Calu3 (cell line): ENCODE results near the gene SLC30A2. TPM values are rescaled to one million over a fixed set of nuclear protein-coding genes. Genes with fewer than 3 reads are reported as not detected.

Experiments used
- BruUV-seq: library from RNA; stranded (reverse); fragments of 400-500 nt; replicated peaks from 2 replicates; lab custom pipeline; 2021; lab: Mats Ljungman, UMichigan
- CTCF ChIA-PET: fragments of 300-600 bp; sonication (Branson Sonifier 250); formaldehyde crosslinking; loops from one replicate; lab custom pipeline; 2022; ENCODE audit warnings: antibody characterized with exemption; lab: Charles Lee
- DNase-seq: peaks from one replicate; pipeline ENCODE4 v3.0.0; 2022
- H3K27ac Mint-ChIP-seq: one replicate; pipeline ENCODE4 v1.8.0; 2022; ENCODE audit warnings: mixed read lengths; ENCODE audit not compliant: unreplicated experiment
- H3K27me3 Mint-ChIP-seq: one replicate; pipeline ENCODE4 v1.8.0; 2022; ENCODE audit warnings: mixed read lengths; ENCODE audit not compliant: unreplicated experiment
- H3K36me3 Mint-ChIP-seq: one replicate; pipeline ENCODE4 v1.8.0; 2022; ENCODE audit warnings: mild to moderate bottlenecking, moderate library complexity, mixed read lengths; ENCODE audit not compliant: insufficient read depth, unreplicated experiment
- H3K4me1 Mint-ChIP-seq: one replicate; pipeline ENCODE4 v1.8.0; 2022; ENCODE audit warnings: mild to moderate bottlenecking, low read depth, mixed read lengths; ENCODE audit not compliant: unreplicated experiment
- H3K4me3 Mint-ChIP-seq: one replicate; pipeline ENCODE4 v1.8.0; 2022; ENCODE audit warnings: mild to moderate bottlenecking, low read depth, moderate library complexity, mixed read lengths; ENCODE audit not compliant: unreplicated experiment
- H3K9me3 Mint-ChIP-seq: one replicate; pipeline ENCODE4 v1.8.0; 2022; ENCODE audit warnings: low read depth, mixed read lengths; ENCODE audit not compliant: unreplicated experiment
- CTCF ChIP-seq: fragments of 200-600 bp; IDR thresholded peaks from one replicate; pipeline ENCODE4 v1.8.0; 2022; ENCODE audit warnings: antibody characterized with exemption; ENCODE audit not compliant: unreplicated experiment
- intact Hi-C: fragments of 100-400 bp; cut with micrococcal nuclease; formaldehyde crosslinking; loops from one replicate; pipeline ENCODE4 v1.10.0; 2022; ENCODE audit not compliant: unreplicated experiment
- total RNA-seq: library from RNA; stranded (reverse); gene quantifications from 2 replicates; pipeline ENCODE4 v1.2.3, GENCODE V29; 2022

Gene SLC30A2
- total RNA-seq, 1 experiment from 2014 or later: not detected

GRCh38 chr1:26021647-26022403 is 24.1 kb downstream of the SLC30A2 start, which contains the start of gene EXTL1:
Gene EXTL1 (plus strand): TSS chr1:26021775. CDS start chr1:26022647, 872 bp downstream.
- CTCF ChIA-PET: no interaction called here

GRCh38 chr1:26020941-26021646 is 24.8 kb downstream of the SLC30A2 start:
- H3K27me3 Mint-ChIP-seq: peaks cover 18% of the 10 kb centered on the region
- no peak overlapping the region for H3K27ac Mint-ChIP-seq
- no peak overlapping the region for H3K4me3 Mint-ChIP-seq
- CTCF ChIA-PET: no interaction called here
- H3K4me1 Mint-ChIP-seq: peaks cover 6% of the 10 kb centered on the region
- BruUV-seq: no TSS peak
- no peaks in the 10 kb centered on the region for H3K9me3 Mint-ChIP-seq
- DNase-seq: no peak
- no peak for TF ChIP-seq CTCF
- H3K36me3 Mint-ChIP-seq: peaks cover 5% of the 10 kb centered on the region
- intact Hi-C loops: no loop called here

More at GRCh38 chr1:26021647-26022403, 24.1 kb downstream of the SLC30A2 start, which contains the start of gene EXTL1:
- intact Hi-C loops: no loop called here
- Mint-ChIP-seq H3K9me3 (no peaks in the 10 kb centered on the region), H3K36me3 (peaks cover 5% of the 10 kb centered on the region), H3K27ac (no peak within 1 kb of the TSS), H3K4me1 (peaks cover 6% of the 10 kb centered on the region), H3K4me3 (no peak within 1 kb of the TSS), H3K27me3 (peaks cover 18% of the 10 kb centered on the region)
- BruUV-seq: no TSS peak
- no peak for DNase-seq
- TF ChIP-seq CTCF: no peak

DNA sequence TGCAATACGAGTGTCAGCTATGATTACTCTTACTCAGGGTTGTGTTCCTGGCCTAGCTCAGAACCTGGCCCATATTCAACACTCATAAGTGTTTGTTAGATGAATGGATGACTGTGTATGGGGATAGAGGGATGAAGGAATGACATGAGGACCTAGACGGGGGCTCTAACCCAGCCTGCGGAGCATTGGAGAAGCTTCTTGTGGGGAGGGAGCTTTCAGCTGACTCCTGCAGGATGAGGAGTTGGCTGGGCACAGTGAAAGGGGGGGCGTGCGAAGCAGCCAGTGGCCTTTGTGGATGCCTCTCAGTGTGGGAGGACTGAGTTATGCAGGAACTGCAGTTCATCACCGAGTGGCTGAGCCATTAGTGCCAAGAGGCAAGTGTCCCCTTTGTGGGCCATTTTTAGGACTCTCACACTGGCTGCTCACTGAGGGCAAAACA is 25.6 kb downstream of the SLC30A2 start:
- Mint-ChIP-seq H3K9me3 (no peaks in the 10 kb centered on the region), H3K4me3 (no peak overlapping the region), H3K4me1 (peaks cover 6% of the 10 kb centered on the region), H3K27me3 (peaks cover 18% of the 10 kb centered on the region), H3K27ac (no peak overlapping the region), H3K36me3 (peaks cover 5% of the 10 kb centered on the region)
- CTCF ChIA-PET: no interaction called here
- no TSS peak for BruUV-seq
- TF ChIP-seq CTCF: no peak
- no peak for DNase-seq
- intact Hi-C loops: no loop called here

DNA sequence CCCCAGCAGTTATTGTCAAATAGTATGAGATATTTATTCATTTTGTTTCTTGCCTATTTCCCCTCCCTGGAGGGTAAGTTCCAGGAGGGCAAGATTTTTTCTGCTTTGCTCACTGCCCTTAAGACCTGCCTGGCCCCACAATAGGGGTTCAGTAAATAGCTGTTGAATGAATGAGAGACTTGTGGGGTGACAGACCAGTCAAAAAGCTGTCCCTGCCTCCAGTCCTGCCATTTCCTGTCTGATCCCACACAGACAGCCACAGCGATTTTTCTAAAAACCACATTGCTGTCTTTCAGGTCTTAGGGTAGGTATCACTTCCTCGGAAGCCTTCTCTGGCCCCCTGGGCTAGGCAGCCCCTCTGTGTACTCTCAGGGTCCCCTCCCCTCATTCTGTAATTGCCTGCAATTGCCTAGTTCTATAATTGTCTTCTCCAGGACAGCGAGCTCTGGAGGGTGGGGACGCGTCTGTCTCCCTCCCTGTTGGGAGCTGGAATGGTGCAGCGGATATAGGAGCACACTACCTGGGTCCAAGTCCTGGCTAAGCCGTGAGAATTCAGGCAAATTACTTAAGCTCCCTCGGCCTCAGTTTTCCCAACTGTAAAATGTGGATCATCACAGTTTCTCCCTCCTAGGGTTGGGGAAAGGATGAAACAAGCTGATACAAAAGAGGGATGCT is 26.1 kb downstream of the SLC30A2 start:
- no peak for DNase-seq
- CTCF ChIA-PET: no interaction called here
- Mint-ChIP-seq H3K27ac (no peak overlapping the region), H3K4me3 (no peak overlapping the region), H3K4me1 (peaks cover 6% of the 10 kb centered on the region), H3K36me3 (peaks cover 5% of the 10 kb centered on the region), H3K9me3 (no peaks in the 10 kb centered on the region), H3K27me3 (peaks cover 18% of the 10 kb centered on the region)
- intact Hi-C loops: no loop called here
- BruUV-seq: no TSS peak
- TF ChIP-seq CTCF: no peak
